GM21515 (cell line): ENCODE data around the gene TMEM150B.

ENCODE experiments used
- ATAC-seq: cut with Tn5 transposase; IDR thresholded peaks from one replicate; pipeline ENCODE4 v1.9.1; 2021; ENCODE audit not compliant: unreplicated experiment

The TMEM150B gene, protein sequence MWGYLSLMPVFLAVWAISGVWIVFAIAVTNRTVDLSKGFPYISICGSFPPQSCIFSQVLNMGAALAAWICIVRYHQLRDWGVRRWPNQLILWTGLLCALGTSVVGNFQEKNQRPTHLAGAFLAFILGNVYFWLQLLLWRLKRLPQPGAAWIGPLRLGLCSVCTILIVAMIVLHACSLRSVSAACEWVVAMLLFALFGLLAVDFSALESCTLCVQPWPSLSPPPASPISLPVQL

DNA sequence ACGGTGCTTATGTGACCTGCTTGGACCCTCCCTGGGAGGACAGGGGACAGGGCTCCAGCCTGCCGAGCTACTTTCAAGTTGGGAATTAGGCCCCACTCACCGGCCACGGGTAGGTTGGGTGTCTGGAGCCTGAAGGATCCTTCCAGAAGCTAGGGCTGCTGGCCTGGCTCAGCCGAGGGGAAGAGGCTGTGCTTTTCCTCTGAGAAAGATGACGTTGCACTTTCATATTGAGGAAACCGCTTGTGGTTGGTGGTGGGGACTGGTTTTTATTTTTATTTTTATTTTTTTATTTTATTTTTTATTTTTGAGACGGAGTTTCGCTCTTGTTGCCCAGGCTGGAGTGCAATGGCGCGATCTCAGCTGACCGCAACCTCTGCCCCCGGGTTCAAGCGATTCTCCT lies at the start of gene TMEM150B:
TMEM150B (minus strand) TSS at position 170 of the 400 bp plus-strand sequence. CDS start 4,305 bp downstream, outside the sequence.
- no peak for ATAC-seq

DNA sequence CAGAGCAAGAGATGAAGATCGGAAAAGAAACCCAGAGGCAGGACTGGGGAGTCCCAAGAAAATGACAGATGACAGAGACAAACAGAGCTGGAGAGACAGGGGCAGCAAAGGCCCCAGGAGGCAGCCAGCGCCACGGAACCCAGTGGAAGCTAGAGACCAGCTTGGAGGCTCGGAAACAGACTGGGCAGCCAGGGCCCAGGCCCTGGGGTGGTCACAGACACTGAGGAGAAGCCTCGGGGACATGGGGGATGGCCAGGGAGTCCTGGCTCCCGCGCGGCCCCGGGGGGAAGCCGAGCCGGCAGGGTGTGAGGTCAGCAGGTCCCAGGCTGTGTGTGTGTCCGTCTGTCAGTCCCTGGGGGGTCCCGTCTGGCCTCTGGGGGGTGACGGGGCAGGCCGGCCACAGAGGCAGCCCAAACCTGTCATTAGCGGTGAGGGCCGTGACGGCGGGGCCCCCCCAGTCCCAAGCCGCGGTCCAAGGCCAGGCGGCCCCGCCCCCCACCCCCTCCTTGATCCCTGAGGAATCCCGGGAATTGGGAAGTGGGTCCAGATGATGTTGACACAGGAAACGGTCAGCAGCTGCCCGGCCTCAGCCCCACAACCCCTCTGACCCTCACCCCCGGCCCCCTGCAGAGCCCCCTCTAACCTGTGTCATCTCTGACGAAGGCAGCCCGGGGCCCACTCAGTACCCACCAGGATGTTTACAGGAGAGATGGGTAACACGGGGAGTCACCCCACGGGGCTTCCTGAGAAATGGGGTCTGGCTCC lies 49.0 kb upstream of the TMEM150B start:
- ATAC-seq, result no peak

DNA sequence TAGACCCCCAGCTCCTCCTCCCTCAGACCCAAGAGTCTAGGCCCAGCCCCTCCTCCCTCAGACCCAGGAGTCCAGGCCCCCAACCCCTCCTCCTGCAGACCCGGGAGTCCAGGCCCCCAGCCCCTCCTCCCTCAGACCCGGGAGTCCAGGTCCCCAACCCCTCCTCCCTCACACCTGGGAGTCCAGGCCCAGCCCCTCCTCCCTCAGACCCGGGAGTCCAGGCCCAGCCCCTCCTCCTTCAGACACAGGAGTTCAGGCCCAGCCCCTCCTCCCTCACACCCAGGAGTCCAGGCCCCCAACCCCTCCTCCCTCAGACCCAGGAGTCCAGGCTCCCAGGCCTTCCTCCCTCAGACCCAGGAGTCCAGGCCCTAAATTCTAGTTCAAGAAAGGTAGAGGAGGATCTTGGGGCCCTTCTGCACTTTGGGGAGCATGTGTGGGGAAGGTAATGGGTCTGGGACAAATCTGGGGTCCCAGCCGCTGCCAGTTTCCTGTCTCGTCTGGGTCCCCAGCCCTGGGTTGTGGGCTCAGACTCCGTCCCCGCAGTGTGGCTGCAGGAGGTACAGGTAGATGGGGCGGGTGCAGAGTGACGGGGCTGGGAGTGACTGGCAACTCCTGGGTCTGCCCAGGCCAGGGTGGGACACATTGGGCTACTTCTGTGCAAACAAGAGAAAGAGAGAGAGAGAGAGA lies 48.3 kb upstream of the TMEM150B start:
- ATAC-seq, result no peak

DNA sequence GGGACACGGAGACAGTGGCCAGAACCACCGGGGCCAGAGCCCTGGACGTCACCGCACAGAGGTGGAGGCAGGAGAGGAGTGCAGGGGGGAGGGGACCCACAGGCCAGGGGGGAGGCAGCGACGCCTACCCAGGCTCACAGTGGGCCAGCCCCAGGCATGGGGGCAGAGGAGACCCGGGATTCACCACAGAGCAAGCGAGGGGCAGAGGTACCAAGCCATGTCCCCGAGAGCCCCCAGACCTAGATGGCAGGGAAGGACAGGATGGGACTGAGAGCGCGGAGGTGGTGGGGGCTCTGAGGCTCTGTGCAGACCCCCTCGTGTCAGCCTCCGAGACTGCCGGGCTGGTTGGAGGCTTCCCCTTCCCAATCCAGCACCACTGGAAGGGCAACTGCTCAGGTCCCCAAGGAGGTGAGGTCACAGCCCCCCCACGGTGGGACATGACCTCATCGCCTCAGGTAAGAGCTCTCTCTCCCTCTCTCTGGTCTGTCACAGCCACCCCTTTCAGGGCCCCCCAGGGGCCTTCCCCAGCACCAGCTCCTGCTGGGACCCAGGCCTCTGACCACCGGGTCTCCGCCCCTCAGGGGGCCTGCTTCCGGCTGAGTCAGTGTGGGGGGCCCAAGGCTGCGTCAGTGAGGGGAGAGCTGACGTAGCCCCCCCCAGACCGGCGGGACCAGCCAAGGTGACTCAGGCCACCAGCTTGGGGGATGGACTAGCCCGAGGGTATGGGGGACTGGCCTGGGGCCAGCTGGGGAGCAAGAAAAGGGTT lies 47.4 kb upstream of the TMEM150B start:
- no peak for ATAC-seq

DNA sequence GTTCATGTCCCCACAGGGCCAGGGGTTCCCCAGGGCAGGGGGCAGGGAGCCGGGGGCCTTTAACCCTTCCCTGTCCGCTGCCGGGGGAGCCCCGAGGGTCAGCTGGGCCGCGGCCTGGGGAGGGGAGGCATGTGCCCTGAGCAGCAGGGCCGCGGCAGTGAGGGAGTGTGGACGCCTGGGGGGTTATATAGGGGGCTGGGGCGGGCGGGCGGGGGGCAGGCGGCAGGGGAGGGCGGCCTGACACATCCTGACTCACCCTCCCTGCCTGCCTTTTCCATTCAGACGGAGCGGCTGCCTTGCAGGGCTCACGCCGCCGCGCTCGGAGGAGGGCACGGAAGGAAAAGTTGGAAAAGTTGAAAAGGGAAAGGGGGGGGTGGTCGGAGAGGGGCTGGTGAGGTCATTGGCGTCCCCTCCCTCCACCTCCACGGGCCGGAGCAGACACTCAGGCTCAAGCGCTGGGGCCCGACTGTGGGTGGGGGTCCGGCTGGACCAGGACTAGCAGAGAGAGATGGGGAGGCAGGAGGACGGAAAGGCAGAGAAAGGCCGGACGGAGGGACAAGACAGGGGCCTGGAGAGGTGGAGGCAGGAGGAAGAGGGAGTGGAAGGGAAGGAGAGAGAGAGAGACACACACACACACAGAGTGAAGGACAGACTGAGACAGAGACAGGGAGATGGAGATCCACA lies 45.3 kb upstream of the TMEM150B start, which contains the start of gene IL11:
IL11 (minus strand) TSS at position 159 of the 684 bp plus-strand sequence; CDS start at position 6, 153 bp downstream.
- no peak for ATAC-seq

DNA sequence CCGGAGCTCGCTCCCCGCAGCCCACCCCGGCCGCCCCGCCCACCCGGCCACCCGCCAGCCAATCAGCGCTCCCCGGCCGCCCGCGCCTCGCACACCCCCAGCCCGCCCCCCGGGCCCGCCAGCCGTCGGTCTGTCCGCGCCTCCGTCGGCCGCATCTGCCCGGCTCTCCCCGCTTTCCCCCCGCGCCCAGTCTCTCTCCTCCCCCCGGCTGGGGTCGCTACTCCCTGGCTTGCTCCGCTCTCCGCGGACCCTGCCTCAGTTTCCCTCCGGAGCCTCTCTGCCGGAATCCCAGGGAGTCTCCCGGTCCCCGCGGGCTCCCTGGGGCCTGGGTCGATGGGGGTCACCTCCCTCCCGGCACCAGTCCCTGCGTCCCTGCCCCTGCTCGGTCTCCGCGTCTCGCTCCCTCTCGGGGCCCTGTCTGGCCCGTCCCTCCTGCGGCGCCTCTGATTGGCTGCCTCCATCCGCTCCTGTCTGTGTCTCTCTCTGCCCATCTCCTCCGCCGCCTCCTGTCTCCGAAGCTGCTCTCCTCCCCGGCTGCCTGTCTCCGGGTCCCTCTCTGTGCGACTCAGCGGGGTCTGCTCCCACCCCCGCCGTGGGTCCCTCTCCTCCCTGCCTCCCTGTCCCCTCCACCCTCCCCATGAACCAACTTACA lies 44.6 kb upstream of the TMEM150B start:
- no peak for ATAC-seq

DNA sequence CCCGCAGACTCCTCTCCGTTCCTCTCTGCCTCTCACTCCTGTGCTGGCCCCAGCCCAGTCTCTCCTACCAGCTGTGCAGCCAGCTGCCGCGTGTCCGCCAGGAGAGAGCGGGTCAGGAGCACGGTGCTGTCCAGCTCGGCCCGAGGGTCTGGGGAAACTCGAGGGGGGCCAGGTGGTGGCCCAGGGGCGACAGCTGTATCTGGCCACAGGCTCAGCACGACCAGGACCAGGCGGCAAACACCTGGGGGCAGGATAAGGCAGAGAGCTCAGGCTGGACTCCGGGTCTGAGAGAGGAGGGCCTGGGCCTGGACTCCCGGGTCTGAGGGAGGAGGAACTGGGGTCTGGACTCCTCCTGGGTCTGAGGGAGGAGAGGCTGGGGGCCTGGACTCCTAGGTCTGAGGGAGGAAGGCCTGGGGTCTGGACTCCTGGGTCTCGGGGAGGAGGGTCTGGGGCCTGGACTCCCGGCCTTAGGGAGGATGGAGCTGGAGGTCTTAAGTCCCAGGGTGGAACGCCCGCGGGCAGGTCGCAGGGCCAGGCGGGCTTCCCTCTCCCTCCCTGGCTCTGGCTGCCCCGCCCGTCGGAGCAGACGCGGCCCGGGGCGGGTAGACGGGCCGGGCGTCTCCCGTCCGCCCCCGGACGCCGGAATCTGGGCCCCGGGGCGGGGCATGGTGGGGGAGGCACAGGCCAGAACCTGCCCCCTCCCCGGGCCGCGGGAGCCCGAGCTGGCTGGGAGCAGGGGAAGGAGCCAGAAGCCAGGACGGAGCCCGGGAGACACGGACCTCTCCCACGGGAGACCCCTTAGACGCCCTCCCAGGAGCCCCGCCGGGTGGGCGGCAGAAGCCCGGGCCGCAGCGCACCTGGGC lies 43.8 kb upstream of the TMEM150B start:
- no peak for ATAC-seq

DNA sequence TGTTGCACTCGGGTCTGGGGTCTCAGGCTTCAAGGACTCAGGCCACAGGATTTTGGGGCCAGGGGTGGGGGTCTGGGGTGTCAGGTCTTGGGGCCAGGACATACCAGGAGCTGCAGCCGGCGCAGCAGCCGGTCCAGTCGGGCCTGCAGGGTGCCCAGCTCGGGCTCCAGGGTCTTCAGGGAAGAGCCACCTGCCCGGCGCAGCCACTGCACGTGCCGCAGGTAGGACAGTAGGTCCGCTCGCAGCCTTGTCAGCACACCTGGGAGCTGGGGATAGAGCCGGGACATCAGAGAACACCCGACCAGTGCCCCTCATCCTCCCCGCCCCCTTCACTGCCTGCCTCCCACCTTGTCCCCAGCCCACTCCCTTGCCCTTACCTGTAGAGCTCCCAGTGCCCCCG lies 43.0 kb upstream of the TMEM150B start:
- no peak for ATAC-seq

DNA sequence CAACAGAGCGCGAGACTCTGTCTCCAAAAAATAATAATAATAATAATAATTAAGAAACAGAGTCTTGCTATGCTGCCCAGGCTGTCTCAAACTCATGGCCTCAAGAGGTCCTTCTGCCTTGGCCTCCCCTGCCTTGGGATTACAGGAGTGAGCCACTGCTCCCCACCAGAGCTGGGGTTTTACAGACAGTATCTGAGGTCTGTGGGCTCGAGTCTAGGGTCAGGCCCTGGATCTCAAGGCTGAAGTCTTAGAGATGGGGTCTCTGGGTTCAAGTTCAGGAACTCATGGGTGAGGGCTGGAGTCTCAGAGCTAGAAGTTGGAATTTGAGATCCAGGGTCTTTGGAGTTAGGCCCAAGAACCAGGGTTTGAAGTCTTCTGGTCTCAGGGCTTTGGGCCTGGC lies 41.6 kb upstream of the TMEM150B start:
- no peak for ATAC-seq

DNA sequence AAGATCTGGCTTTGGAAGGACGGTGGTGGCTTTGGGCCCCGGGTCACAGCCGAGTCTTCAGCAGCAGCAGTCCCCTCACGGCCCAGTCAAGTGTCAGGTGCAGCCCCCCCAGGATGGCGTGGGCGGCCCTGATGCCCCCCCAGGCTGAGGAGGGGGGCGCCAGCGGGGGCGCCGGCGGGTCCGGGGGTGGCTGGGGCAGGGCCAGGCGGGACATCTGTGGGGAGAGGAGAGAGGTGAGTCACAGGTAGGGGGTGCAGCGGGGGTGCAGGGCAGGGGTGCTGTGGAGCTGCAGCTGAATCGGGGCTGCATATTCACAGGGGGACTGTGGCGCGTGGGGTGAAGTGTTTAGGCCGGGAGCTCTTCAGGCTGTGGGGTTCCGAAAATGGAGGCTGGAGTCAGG lies 40.8 kb upstream of the TMEM150B start:
- no peak for ATAC-seq

DNA sequence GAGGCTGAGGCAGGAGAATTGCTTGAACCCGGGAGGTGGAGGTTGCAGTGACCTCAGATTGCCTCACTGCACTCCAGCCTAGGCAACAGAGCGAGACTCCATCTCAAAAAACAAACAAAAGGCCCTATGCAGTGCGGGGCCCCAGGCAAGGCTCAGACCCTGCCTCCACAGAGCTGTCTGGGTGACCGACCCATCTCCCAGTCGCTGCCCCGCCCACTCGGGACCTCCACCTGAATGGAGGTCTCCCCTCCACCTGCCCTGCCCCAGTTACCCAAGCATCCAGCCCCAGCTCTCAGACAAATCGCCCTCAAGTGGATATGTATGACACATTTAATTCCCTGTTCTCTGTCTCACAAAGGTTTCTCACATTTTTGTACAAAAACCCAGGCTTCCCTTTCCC lies 40.1 kb upstream of the TMEM150B start:
- ATAC-seq, result no peak

DNA sequence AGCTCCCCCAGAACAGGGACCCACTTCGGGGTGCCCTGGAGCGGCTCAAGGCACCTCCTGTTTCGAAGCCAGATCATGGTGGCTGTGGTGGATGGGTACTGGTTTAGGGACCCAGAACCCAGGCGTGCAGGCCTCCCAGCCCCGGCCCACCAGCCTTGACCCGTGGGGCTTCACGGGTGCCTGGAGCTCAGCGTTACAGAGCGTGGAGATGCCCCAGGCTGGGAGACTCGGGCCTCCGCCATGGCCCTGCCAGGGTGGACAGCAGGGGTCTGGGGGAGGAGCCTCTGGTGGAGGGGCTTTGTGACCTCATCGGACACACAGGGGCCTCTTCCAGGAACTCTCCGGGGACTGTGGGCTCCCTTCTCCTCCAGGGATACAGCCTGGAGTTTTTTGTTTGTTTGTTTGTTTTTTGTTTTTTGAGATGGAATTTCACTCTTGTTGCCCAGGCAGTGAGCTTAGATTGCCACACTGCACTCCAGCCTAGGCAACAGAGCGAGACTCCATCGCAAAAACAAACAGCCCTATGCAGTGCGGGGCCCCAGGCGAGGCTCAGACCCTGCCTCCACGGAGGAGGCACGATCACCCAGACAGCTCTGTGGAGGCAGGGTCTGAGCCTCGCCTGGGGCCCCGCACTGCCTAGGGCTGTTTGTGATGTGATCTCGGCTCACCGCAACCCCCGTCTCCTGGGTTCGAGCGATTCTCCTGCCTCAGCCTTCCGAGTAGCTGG lies 38.0 kb upstream of the TMEM150B start, which contains the start of gene GARIN5B:
GARIN5B (minus strand) TSS at position 271 of the 727 bp plus-strand sequence; CDS start at position 77, 194 bp downstream.
- no peak for ATAC-seq

DNA sequence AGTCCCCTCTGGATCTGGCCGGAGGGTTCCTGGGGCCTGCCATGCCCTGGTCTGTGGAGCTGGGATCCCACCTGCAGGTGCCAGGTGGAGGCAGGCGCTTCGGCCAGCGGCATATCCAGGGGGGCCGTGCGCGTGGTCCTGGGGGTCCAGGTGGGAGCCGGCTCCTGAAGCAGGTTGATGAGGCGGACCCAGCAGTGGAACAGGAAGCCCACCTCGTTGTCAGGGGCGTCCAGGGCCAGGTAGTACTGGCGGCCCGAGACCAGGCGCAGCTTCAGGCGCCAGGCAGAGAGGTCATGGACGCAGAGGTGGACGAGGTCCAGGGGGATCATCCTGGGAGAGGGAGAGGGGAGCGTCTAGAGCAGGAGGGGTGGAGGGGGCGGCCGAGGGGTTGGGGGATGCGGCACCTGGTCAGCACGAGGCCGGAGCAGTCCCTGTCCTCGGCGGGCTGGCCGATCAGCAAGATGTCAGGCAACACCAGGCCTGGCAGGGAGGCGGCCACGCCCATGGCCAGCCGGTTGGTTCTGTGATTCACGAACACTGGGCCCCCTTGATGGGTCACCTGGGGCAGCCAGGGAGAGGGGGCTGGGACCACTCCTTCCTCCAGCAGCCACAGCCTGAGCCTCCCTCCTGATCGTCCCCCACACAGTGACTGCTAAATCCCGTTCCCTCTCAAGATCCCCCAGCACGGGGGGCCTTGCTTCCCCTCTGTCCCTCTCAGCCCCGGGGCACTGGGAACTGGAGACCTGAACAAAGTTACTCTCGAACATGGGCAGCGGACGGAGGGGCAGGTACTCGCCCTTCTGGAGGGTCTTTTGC lies 37.2 kb upstream of the TMEM150B start:
- ATAC-seq, result no peak

DNA sequence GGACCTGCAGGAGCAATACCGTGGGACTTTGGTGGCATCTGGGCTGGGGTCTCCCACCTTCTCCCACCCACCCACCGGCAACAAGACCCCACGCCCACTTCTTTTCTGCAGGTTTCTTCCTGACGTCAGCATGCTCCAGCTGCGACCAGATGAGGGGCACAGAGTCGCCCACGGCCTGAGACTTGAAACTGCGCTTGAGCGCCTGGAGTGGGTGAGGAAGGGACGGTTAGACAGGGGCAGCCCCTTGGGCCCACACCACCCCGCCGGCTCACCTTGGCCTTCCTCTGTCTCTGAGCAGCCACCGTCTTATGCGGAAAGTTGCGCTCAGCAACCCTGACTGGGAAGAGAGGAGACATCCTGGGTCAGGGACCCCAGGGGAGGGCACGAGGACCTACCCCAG lies 35.8 kb upstream of the TMEM150B start:
- ATAC-seq, result no peak

DNA sequence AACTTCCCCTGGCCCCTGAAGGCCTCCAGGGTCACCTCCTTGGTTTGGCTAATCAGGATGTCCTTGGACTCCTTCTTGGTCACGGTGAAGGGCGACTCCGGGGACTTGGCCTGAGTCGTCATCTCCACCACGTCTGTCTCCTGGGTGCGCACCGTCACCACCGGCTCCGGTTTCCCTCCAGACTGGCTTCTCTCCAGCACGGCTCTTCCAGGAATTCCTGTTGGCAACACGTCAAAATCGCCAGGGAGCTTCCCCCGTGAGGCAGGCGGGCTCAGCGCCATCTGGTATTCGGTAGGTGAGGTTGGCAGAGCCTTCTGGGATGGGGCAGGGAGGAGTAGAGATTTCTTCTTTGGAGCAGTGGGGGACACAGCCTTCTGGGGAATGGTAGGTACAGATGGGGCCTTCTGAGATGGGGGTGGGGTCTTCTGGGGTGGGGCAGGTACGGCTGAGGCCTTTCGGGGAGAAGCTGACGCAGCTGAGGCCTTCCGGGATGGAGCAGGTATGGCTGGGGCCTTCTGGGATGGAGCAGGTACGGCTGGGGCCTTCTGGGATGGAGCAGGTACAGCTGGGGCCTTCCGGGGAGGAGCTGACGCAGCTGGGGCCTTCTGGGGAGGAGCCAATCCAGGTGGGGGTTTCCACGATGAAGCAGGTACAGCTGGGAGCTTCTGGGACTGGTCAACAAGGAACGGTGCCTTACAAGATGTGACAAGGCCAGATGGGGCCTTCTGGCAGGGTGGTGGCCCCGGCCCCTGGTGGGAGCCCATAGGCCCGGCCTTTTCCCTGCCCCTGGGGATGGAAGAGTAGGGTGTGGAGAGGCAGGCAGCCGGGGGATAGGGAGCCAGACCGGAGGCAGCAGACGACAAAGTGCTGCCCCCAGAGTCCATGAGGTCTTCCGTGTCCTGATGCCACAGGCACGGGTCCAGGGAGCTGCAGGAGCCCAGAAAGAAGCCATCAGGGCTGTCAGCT lies 34.1 kb upstream of the TMEM150B start:
- ATAC-seq, result no peak

DNA sequence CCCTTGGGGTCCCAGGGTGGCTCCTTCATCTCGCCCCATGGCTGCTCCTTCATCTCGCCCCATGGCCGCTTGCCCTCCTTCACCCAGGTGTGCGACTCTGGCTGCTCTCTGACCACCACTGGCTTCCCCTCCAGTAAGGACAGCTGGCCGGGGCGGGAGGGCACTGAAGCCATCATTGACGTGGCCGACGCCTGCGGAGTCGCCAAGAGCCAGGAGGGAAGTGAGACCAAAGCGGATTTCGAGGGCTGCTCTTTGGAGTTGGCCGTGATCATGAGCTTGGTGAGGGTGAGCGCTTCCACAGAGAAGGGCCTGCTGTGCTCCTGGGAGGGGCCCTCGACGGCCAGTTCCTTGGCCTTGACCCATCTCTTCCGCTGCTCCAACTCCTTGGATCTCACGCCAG lies 33.4 kb upstream of the TMEM150B start:
- no peak for ATAC-seq
